K562 (cell line): ENCODE data around the gene URI1. TPM values are rescaled to one million over a fixed set of nuclear protein-coding genes. Genes with fewer than 3 reads are reported as not detected.

Experiments used
- ATAC-seq: fragments of 200-7000 bp; cut with Tn5 transposase; 3 replicates; pipeline ENCODE4 v1.9.1; 2020; ENCODE audit warnings: moderate library complexity
- BruUV-seq: library from RNA; stranded (reverse); fragments of 400-500 nt; replicated peaks from 2 replicates; lab custom pipeline; 2021; lab: Mats Ljungman, UMichigan
- CTCF ChIA-PET: fragments of 300-600 bp; formaldehyde crosslinking; extraction: SDS; loops from one replicate; lab custom pipeline; 2021; ENCODE audit warnings: low intra/inter-chr PET ratio; lab: Yijun Ruan, JAX
- POLR2A ChIA-PET: fragments of 300-600, 350-650 bp; sonication (Branson Sonifier 250); formaldehyde crosslinking; extraction: SDS; loops from one replicate; lab custom pipeline; 2021; ENCODE audit warnings: antibody characterized with exemption, inconsistent platforms; lab: Yijun Ruan, JAX
- DNase-seq, 4 experiments: peaks; one replicate each; pipeline versions ENCODE4 v3.0.0 to v3.0.0-alpha.2; 2011 to 2018; ENCODE audit warnings: low spot score in 3 of 4, mixed read lengths in 3 of 4; ENCODE audit errors: extremely low read depth in 1 of 4
- FAIRE-seq: peaks from 2 replicates; lab custom pipeline; 2011; peaks lifted over from hg19 to GRCh38; lab: Jason Lieb, UNC
- H2AFZ ChIP-seq: 2 replicates; pipeline ENCODE4 v1.6.0; 2011; ENCODE audit warnings: low read depth, low read length, control low read depth, inconsistent platforms
- H3K27ac ChIP-seq: fragments of 200-600 bp; 3 replicates; pipeline ENCODE4 v1.8.0; 2011; ENCODE audit warnings: low read depth, mild to moderate bottlenecking, control low read depth, inconsistent platforms, low read length, moderate library complexity, mixed read lengths; ENCODE audit errors: extremely low read depth
- H3K27me3 ChIP-seq, 2 experiments: fragments of 300-600 bp in 1 of 2; 2 replicates in 1 of 2; 3 replicates in 1 of 2; pipeline versions ENCODE4 v1.6.0 to v1.8.0; 2011; ENCODE audit warnings: inconsistent platforms in 2 of 2, low read length in 2 of 2, mild to moderate bottlenecking in 1 of 2, mixed read lengths in 1 of 2, moderate library complexity in 1 of 2; ENCODE audit not compliant: control insufficient read depth in 2 of 2, insufficient read depth in 2 of 2
- H3K36me3 ChIP-seq: fragments of 300-600 bp; 3 replicates; pipeline ENCODE4 v1.8.0; 2011; ENCODE audit warnings: mild to moderate bottlenecking, low read length, inconsistent platforms; ENCODE audit not compliant: control insufficient read depth, insufficient read depth
- H3K4me1 ChIP-seq, 2 experiments: fragments of 200-600 bp in 1 of 2; replicated peaks in 1 of 2; 2 replicates in 1 of 2; 3 replicates in 1 of 2; pipeline versions ENCODE4 v1.5.1 to v1.8.0; 2011; ENCODE audit warnings: inconsistent platforms in 2 of 2, low read length in 2 of 2, mild to moderate bottlenecking in 1 of 2, mixed read lengths in 1 of 2, moderate library complexity in 1 of 2; ENCODE audit not compliant: control insufficient read depth in 2 of 2, insufficient read depth in 2 of 2
- H3K4me2 ChIP-seq: 2 replicates; pipeline ENCODE4 v1.6.1; 2011; ENCODE audit warnings: low read length, control low read depth, inconsistent platforms, mixed read lengths; ENCODE audit not compliant: insufficient read depth
- H3K4me3 ChIP-seq: fragments of 200-600 bp; sonication (generic), shearing (Covaris generic); 2 replicates; pipeline ENCODE4 v1.5.1; 2016; ENCODE audit warnings: control low read depth, inconsistent platforms
- H3K79me2 ChIP-seq: fragments of 200-600 bp; 3 replicates; pipeline ENCODE4 v1.8.0; 2011; ENCODE audit warnings: low read length, inconsistent platforms; ENCODE audit not compliant: control insufficient read depth, insufficient read depth
- H3K9ac ChIP-seq, 2 experiments: 2 replicates each; pipeline versions ENCODE4 v1.6.0 to v1.6.1; 2011; ENCODE audit warnings: low read depth in 2 of 2, low read length in 2 of 2, control low read depth in 1 of 2, inconsistent platforms in 1 of 2, mild to moderate bottlenecking in 1 of 2, mixed read lengths in 1 of 2; ENCODE audit not compliant: insufficient read depth in 1 of 2
- H3K9me1 ChIP-seq: one replicate; pipeline ENCODE4 v1.6.0; 2011; ENCODE audit warnings: inconsistent platforms, mild to moderate bottlenecking, low read length, moderate library complexity; ENCODE audit not compliant: control insufficient read depth, insufficient read depth
- H3K9me3 ChIP-seq: replicated peaks from 2 replicates; pipeline ENCODE4 v1.5.1; 2011; ENCODE audit warnings: low read depth, low read length, inconsistent platforms; ENCODE audit not compliant: control insufficient read depth, insufficient read depth
- H4K20me1 ChIP-seq: replicated peaks from 2 replicates; pipeline ENCODE4 v1.6.1; 2011; ENCODE audit warnings: low read length, inconsistent platforms, mixed read lengths; ENCODE audit not compliant: control insufficient read depth, insufficient read depth
- ATF4 ChIP-seq: fragments of 450-650 bp; formaldehyde crosslinking; IDR thresholded peaks from 2 replicates; pipeline ENCODE4 v1.4.0; 2022; ENCODE audit warnings: mild to moderate bottlenecking, moderate library complexity
- CLOCK ChIP-seq: fragments of 250-450 bp; sonication (Bioruptor Pico); IDR thresholded peaks from 2 replicates; pipeline ENCODE4 v1.4.0; 2020; ENCODE audit warnings: mild to moderate bottlenecking, moderate library complexity, borderline replicate concordance
- CREM ChIP-seq: IDR thresholded peaks from 2 replicates; pipeline ENCODE4 v1.6.1; 2014; ENCODE audit warnings: antibody characterized with exemption, low read depth
- ETS1 ChIP-seq: conservative IDR thresholded peaks from 2 replicates; pipeline ENCODE4 v1.6.1; 2011; ENCODE audit warnings: low read depth, mild to moderate bottlenecking, low read length; ENCODE audit not compliant: control insufficient read depth
- HOXB6 ChIP-seq: fragments of 250-450 bp; sonication (Bioruptor Pico); IDR thresholded peaks from 2 replicates; pipeline ENCODE4 v1.5.1; 2022; ENCODE audit warnings: mild to moderate bottlenecking, borderline replicate concordance
- MNT ChIP-seq, 2 experiments: fragments of 450-650 bp; conservative IDR thresholded peaks; 2 replicates each; pipeline ENCODE4 v1.6.1; 2017; ENCODE audit warnings: mild to moderate bottlenecking in 2 of 2, moderate library complexity in 2 of 2
- RNF219 ChIP-seq: fragments of 250-450 bp; sonication (Bioruptor Pico); IDR thresholded peaks from 2 replicates; pipeline ENCODE4 v1.5.0; 2022; ENCODE audit warnings: mild to moderate bottlenecking
- SP2 ChIP-seq: IDR thresholded peaks from 2 replicates; pipeline ENCODE4 v1.6.1; 2011; ENCODE audit warnings: mild to moderate bottlenecking, low read depth, low read length, moderate library complexity; ENCODE audit not compliant: poor library complexity, severe bottlenecking; ENCODE audit errors: extremely low read depth
- TAF7 ChIP-seq: fragments of 450-650 bp; IDR thresholded peaks from 2 replicates; pipeline ENCODE4 v1.6.1; 2016; ENCODE audit warnings: missing genetic modification characterization, missing compliant biosample characterization
- TEAD4 ChIP-seq, 2 experiments: sonication (generic) in 1 of 2; formaldehyde crosslinking in 1 of 2; IDR thresholded peaks; 2 replicates each; pipeline versions ENCODE4 v1.6.1 to v1.8.0; 2012 to 2022; ENCODE audit warnings: borderline replicate concordance in 1 of 2, inconsistent platforms in 1 of 2, low read length in 1 of 2, mild to moderate bottlenecking in 1 of 2, missing genetic modification reagents in 1 of 2
- USF1 ChIP-seq: sonication (generic); formaldehyde crosslinking; IDR thresholded peaks from 2 replicates; pipeline ENCODE4 v1.9.0; 2022; ENCODE audit warnings: mild to moderate bottlenecking, missing genetic modification reagents
- ZNF778 ChIP-seq: fragments of 450-650 bp; formaldehyde crosslinking; IDR thresholded peaks from 2 replicates; pipeline ENCODE4 v1.4.0; 2020; ENCODE audit warnings: mild to moderate bottlenecking, moderate library complexity
- WGBS: fragments of 100-300 bp; shearing (Covaris generic); methylation state at CpG from one replicate; pipeline ENCODE4 v1.1.6; 2016; ENCODE audit warnings: low coverage, mixed read lengths; ENCODE audit not compliant: insufficient coverage; ENCODE audit errors: missing lambda C conversion rate; 5-methylcytosine and 5-hydroxymethylcytosine counted together
- in situ Hi-C: fragments of 300-500 bp; cut with MboI; formaldehyde crosslinking; loops from 4 replicates; pipeline ENCODE4 v1.15.0; 2018; ENCODE audit warnings: inconsistent platforms, mixed read lengths
- intact Hi-C: fragments of 100-400 bp; cut with micrococcal nuclease; formaldehyde crosslinking; loops from 2 replicates; pipeline ENCODE4 v1.14.2; 2022
- polyA plus RNA-seq, 8 experiments: library from polyadenylated mRNA; depleted of rRNA in 4 of 8; stranded (reverse) in 5 of 8; unstranded in 3 of 8; fragments of >200 nt; fragmentation: Nextera tagmentation in 2 of 8; fragmentation: Illumina TruSeq in 1 of 8; extraction: Ambion mirVana in 2 of 8; extraction: Trizol in 1 of 8; gene quantifications; 2 replicates each; pipeline versions ENCODE4 v1.2.1 to v1.2.3, GENCODE V29; 2011 to 2014; ENCODE audit warnings: inconsistent platforms in 1 of 8, missing spikeins in 1 of 8
- total RNA-seq, 7 experiments: library from RNA; depleted of rRNA in 6 of 7; stranded (reverse); fragments of >200 nt in 6 of 7; fragmentation: Illumina TruSeq in 2 of 7; extraction: Trizol in 2 of 7; gene quantifications; 2 replicates each; pipeline versions ENCODE4 v1.2.1 to v1.2.3, GENCODE V29; 2011 to 2021; ENCODE audit warnings: low replicate concordance in 1 of 7

The URI1 gene
- total and polyA plus RNA-seq, 9 of the 15 experiments (the other 6 are each of a cell fraction or from before 2014, with no cell fraction given), result 16.9 to 87.4 (median 63.9) TPM

GRCh38 chr19:29904017-29904416 lies 38.0 kb upstream of the URI1 start:
- no TSS peak for BruUV-seq
- Histone ChIP-seq H3K4me1 (no peaks in the 10 kb centered on the region; a peak in 1 of 5 replicates), H2AFZ (no peak overlapping the region), H4K20me1 (no peaks in the 10 kb centered on the region), H3K79me2 (no peaks in the 10 kb centered on the region), H3K4me2 (no peak overlapping the region), H3K9me3 (no peaks in the 10 kb centered on the region), H3K27ac (no peak overlapping the region), H3K4me3 (no peak overlapping the region), H3K27me3 (no peaks in the 10 kb centered on the region), H3K9ac (no peak overlapping the region), H3K9me1 (no peaks in the 10 kb centered on the region), H3K36me3 (no peaks in the 10 kb centered on the region)
- CTCF ChIA-PET, result no interaction called here
- FAIRE-seq (no peak), ATAC-seq (no peak), DNase-seq (no peak)
- intact Hi-C loops, result no loop called here
- POLR2A ChIA-PET, result no interaction called here
- 0% methylated on average over 2 of the region's 2 CpGs for WGBS
- in situ Hi-C loops, result no loop called here
- TF ChIP-seq TEAD4 (IDR thresholded peaks at IDR 0.05; ENCODE audit: low read length) (no peak), TEAD4 (CRISPR knock-in tag; IDR thresholded peaks at IDR 0.05; ENCODE audit: borderline replicate concordance) (no peak), HOXB6 (CRISPR knock-in tag) (no peak), RNF219 (CRISPR knock-in tag) (no peak), MNT (conservative IDR thresholded peaks at IDR 0.05) (no peak), CREM (no peak), TAF7 (tag) (no peak), ATF4 (CRISPR knock-in tag) (no peak), CLOCK (no peak), ETS1 (no peak), SP2 (no peak), ZNF778 (no peak), USF1 (CRISPR knock-in tag) (no peak)
